Measurements from ENCODE around the gene ZNF550.

ZNF550 gene

GRCh38 chr19:57559404-57560025 lies at the start of gene ZNF550:
Gene ZNF550, minus strand, starts transcription at chr19:57559863. Its CDS starts 181 bp downstream, at chr19:57559682.
- DNase-seq: peak; percentile 87 to 89

- no peak for DNase-seq
Observed at GRCh38 chr19:57606931-57607330, 47.3 kb upstream of the ZNF550 start.

DNA sequence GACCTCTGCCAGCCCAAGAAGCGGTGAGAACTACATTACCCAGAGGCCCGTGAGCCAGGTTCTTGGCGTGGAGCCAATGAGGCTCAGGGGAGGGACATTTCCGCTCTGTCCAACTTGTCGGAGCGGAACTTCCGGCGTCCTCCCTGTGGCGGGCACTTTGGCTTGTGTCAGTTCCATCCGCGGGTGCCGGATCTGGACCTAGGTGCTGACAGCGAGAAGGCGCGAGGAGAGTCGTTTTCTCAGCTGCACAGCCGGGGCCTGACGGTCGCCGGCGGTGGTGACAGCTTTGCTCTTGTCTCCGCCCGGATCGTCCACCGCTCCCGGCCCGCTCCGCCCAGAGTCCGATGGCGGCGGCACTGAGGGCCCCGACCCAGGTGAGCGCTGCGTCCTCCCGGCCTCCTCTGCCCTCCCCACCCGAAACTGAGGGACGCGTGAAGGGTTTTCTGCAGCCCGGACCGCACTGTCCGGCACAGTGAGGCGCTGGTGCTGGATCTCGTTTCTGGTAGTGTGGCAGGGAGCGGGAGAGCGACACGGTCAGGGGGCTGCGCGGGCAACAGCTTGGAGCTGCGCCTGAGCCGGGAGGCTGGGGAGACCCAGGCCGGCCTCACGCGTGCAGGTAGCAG lies 40.2 kb upstream of the ZNF550 start, which contains the start of gene ZNF530:
Gene ZNF530, plus strand, starts transcription at position 125 of the 623 bp plus-strand sequence. CDS start 4,461 bp downstream, outside the sequence.
- DNase-seq: peak; percentile 79 to 87

DNA sequence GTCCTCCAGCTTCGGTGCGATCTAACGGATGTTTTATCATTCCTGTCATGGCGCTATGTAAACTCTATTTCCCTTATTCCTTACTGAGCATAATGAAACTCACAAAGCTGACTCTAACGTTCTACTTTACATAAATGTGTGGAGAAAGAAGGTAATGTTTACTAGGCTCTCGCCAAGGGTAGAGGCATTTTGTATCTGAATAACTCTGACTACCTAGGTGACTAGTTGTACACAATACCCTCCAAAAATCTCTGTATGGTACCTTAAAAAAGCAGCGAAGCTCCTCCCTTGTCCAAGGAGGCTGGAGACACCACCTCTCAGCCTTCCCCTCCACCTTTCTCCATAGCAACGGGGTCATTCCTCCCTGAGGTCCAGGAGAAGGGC lies 39.7 kb upstream of the ZNF550 start:
- DNase-seq: no peak

- DNase-seq: no peak
Observed at GRCh38 chr19:57587529-57587928, 27.9 kb upstream of the ZNF550 start.

DNA sequence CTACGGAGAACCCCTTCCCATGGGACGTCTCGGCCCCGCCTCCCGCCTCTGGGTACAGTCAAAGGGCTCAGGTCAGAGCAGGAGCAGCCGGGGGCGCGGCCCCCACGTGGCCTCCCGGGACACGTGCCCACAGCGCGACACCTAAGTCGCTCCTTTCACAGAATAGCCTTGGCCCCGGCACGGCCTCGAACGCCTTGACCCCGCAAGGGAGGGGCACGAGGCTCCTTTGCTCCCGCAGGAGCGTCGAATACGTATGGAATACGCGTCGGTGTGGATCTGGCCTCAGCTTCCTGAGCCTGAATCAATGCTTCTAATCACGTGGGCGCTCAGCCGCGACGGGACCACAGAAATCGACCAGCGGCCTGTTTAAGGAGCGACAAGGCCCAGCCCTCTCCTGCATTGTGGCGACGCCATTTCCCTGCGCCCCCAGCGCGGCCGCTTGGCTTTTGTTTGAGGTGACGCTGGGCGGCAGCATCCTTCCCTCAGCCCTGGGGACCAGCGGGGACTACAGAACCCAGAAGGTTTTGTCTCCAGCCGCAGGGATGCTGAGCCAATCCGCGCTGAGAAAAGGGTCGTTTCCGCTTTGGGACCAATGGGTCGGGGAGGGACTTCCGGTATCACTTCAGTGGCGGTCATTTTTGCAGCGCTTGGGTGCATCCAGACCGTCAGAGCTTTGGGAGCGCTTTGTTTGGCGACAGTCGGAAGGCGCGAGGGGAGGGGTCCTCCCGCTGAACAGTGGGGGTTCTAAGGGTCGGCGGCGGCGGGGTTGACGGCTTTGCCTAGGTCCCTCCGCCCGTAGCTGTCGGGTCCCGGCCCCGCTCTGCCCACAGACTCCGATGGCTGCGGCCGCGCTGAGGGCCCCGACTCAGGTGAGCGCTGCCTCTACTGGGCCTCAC lies 24.1 kb upstream of the ZNF550 start, which contains the start of gene ZIK1:
Gene ZIK1, plus strand, starts transcription at position 625 of the 896 bp plus-strand sequence. Its CDS starts 212 bp downstream, at position 837.
- peak; percentile 73 to 88 for DNase-seq

GRCh38 chr19:57583104-57583520 lies 23.4 kb upstream of the ZNF550 start:
- DNase-seq: no peak

DNA sequence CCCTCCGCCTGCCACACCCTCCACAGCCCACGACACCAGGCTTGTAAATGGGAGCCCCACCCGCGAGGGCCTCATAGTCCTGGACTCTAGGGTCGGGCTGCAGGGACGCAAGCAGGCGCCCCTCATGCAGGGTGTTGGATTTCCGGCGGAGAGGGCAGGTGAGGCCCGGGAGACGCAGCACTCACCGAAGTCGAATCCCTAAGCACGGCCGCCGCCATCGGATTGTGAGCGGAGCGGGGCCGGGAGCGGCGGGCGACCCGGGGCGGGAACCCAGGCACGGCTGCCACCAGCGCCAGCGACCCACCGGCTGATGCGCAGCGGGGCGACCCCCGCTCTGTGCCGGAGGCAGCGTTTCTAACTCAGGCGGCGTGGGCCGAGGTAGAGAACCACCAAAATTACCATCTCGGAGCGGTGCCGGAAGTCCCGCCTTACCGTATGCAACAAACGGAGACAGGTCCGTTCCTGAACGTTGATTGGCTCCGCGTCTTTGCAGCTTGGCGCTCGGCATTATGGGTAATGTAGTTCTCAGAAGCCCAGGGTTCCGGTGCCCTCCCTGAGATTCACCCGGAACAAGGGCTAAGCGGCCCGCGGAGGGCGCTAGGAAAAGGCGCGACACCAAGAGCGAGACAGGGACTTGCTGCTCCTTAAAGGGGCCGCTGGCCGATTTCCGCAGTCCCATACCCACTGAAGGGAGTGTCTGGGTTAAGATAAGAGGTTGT lies 19.0 kb upstream of the ZNF550 start, which contains the start of gene ZNF416:
Gene ZNF416, minus strand, starts transcription at position 425 of the 719 bp plus-strand sequence. Its CDS starts 207 bp downstream, at position 218.
- DNase-seq: peak; percentile 84 to 96

GRCh38 chr19:57576661-57577060 lies 17.0 kb upstream of the ZNF550 start:
- no peak for DNase-seq

- no peak for DNase-seq
Observed at GRCh38 chr19:57572415-57572947, 12.8 kb upstream of the ZNF550 start.

- DNase-seq: no peak
Observed at GRCh38 chr19:57570707-57571106, 11.0 kb upstream of the ZNF550 start.

DNA sequence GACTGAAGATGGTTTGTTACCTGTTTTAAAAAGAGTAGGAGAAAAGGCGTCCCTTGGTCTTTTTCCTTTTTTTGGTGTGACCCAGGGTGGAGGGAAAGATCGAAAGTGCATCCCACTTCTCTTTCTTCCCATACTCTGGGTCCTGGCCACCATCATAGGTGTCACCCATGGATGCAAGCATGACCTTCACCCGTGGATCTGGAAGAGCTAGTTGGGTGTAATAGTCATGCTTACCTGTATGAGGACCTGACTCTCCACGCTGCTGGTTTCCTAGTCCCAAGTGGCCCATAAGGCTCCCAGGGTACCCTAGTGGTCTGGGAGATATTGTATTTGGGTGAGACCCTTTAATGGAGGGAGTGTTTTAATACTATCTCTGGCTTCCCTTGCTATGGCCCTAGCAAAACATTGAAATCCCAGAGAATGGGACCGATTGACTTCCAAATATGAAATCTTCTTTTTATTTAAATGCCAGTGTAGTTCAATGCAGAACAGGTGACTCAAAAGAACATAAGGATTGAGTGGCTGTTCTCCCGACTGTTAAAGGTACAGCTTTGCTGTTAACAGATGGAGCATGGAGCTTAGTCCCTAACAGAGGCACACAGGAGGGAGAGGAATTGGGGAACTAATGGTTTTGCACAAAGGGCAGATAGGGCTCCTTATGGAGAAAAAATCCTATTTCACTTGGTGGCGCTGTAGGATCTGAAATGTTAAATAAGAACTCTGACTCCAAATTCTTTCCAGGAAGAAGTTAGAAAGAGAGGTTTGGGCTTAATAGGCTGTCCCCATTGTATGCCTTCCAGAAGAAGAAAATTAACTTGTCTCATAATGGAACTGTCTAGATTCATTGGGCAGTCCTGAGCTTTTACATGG lies 7.0 kb upstream of the ZNF550 start:
- DNase-seq: no peak

- DNase-seq: no peak
Observed at GRCh38 chr19:57563547-57563946, 3.9 kb upstream of the ZNF550 start.

- DNase-seq: no peak
Observed at GRCh38 chr19:57560049-57560491, 407 bp upstream of the ZNF550 start.

- DNase-seq: peak in 1 of 2 experiments; percentile 12
Observed at GRCh38 chr19:57559008-57559403, 657 bp downstream of the ZNF550 start.

DNA sequence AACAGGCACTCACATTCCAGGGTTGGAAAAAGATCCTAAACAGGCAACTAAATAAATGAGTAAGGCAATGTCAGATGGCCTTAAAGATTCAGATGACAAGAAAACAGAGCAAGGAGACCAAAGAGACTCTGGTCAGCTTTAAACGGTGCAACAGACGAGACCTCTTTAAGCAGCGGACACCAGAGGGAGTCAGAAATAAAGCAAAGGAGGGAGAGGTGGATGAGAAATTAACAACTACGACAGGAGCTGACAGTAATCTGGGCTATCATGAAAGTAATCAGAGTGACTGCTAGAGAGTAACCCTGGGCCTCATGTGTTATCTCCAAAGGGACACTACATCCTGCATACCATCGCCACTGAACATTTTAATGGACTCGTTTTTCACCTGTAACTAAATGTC lies 1.1 kb downstream of the ZNF550 start:
- no peak for DNase-seq

GRCh38 chr19:57557659-57558058 lies 2.0 kb downstream of the ZNF550 start:
- no peak for DNase-seq

GRCh38 chr19:57552432-57552831 lies 7.2 kb downstream of the ZNF550 start:
- DNase-seq: no peak

DNA sequence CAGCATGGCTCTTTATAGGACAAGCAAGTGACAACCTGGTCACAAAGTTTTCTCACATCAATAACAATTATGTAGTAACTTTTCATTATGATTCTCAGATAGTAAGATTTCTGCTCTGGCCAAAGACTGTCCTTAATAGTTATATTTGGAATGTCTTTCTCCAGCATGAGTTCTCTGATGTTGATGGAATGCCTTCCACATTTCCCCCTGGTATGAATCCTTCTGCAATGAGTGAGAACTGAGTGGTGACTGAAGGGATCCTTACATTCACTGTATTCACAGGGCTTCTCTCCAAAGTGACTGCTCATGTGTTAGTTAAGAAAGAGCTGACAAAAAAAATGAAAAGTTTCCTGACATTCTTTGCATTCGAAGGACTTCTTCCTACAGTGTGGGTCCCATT lies 13.2 kb downstream of the ZNF550 start:
- no peak for DNase-seq

DNA sequence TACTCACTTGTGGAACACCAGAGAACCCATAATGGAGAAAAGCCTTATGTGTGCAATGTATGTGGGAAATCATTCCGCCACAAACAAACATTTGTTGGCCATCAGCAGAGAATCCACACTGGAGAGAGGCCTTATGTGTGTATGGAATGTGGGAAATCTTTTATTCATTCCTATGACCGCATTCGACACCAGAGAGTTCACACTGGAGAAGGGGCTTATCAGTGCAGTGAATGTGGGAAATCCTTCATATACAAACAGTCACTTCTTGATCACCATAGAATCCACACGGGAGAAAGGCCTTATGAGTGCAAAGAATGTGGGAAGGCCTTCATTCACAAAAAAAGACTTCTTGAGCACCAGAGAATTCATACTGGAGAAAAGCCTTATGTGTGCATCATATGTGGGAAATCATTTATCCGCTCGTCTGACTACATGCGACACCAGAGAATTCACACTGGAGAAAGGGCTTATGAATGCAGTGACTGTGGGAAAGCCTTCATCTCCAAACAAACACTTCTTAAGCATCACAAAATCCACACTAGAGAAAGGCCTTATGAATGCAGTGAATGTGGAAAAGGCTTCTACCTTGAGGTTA lies 21.6 kb downstream of the ZNF550 start:
- no peak for DNase-seq

All from stimulated activated CD4-positive, alpha-beta T cell treated with anti-CD3 and anti-CD28 coated beads, Interleukin-4, amount 100 ng/mL, for 4 hours (primary cell).